K562 (cell line): ENCODE results near the gene PLEKHO2.

Experiments
- FOXA3 ChIP-seq, 2 experiments: fragments of 450-650 bp in 1 of 2; sonication (generic) in 1 of 2; formaldehyde crosslinking; IDR thresholded peaks in 1 of 2; conservative IDR thresholded peaks in 1 of 2; 2 replicates each; pipeline versions ENCODE4 v1.4.0 to v1.8.0; 2020 to 2022; ENCODE audit warnings: mild to moderate bottlenecking in 2 of 2, missing genetic modification reagents in 1 of 2
- KDM4B ChIP-seq, 2 experiments: fragments of 450-650 bp in 1 of 2; sonication (generic) in 1 of 2; IDR thresholded peaks; 2 replicates each; pipeline ENCODE4 v1.6.1; 2016 to 2017; ENCODE audit warnings: borderline replicate concordance in 2 of 2, antibody characterized with exemption in 1 of 2, low read depth in 1 of 2, mild to moderate bottlenecking in 1 of 2
- TCF7L2 ChIP-seq: fragments of 150-350 bp; IDR thresholded peaks from 2 replicates; pipeline ENCODE4 v1.6.1; 2016; ENCODE audit warnings: low read depth, mild to moderate bottlenecking, low read length, moderate library complexity
- YY1 ChIP-seq, 3 experiments: IDR thresholded peaks; 2 replicates each; pipeline ENCODE4 v1.6.1; 2011; ENCODE audit warnings: low read length in 2 of 3, mild to moderate bottlenecking in 2 of 3, moderate library complexity in 2 of 3, borderline replicate concordance in 1 of 3, control low read depth in 1 of 3, low read depth in 1 of 3; ENCODE audit not compliant: insufficient read depth in 3 of 3, insufficient replicate concordance in 2 of 3, control insufficient read depth in 1 of 3, insufficient read length in 1 of 3; ENCODE audit errors: extremely low read depth in 1 of 3
- TF ChIP-seq, protein P1 (sequence below): fragments of 450-650 bp; IDR thresholded peaks from 2 replicates; pipeline ENCODE4 v1.6.1; 2016; ENCODE audit warnings: borderline replicate concordance

- no peak for TF ChIP-seq TCF7L2
- no peak for TF ChIP-seq FOXA3 (CRISPR knock-in tag; conservative IDR thresholded peaks at IDR 0.05 in 1 of 2, IDR thresholded peaks at IDR 0.05 in 1 of 2)
- peak in 1 of 3 experiments; percentile 46 for TF ChIP-seq YY1 (IDR thresholded peaks at IDR 0.05; ENCODE audit: borderline replicate concordance in 1 of 3, control insufficient read depth in 1 of 3, extremely low read depth in 1 of 3, insufficient read depth in 3 of 3, insufficient read length in 1 of 3, insufficient replicate concordance in 2 of 3, low read depth in 1 of 3, low read length in 2 of 3)
- peak in 1 of 2 experiments; percentile 85; a peak in 1 of 4 replicates for TF ChIP-seq KDM4B (IDR thresholded peaks at IDR 0.05; ENCODE audit: borderline replicate concordance in 2 of 2, low read depth in 1 of 2)
- TF ChIP-seq, protein P1, sequence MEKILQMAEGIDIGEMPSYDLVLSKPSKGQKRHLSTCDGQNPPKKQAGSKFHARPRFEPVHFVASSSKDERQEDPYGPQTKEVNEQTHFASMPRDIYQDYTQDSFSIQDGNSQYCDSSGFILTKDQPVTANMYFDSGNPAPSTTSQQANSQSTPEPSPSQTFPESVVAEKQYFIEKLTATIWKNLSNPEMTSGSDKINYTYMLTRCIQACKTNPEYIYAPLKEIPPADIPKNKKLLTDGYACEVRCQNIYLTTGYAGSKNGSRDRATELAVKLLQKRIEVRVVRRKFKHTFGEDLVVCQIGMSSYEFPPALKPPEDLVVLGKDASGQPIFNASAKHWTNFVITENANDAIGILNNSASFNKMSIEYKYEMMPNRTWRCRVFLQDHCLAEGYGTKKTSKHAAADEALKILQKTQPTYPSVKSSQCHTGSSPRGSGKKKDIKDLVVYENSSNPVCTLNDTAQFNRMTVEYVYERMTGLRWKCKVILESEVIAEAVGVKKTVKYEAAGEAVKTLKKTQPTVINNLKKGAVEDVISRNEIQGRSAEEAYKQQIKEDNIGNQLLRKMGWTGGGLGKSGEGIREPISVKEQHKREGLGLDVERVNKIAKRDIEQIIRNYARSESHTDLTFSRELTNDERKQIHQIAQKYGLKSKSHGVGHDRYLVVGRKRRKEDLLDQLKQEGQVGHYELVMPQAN, result no peak
These were observed at the start of gene PLEKHO2 for GRCh38 chr15:64841344-64842095.
